Measurements from ENCODE around the gene SLC22A3.
"Not testable (repeated sequence)": the region's sequence is repeated elsewhere in the genome, so short reads cannot be mapped to it uniquely, and the experiment has no call there.

DNA sequence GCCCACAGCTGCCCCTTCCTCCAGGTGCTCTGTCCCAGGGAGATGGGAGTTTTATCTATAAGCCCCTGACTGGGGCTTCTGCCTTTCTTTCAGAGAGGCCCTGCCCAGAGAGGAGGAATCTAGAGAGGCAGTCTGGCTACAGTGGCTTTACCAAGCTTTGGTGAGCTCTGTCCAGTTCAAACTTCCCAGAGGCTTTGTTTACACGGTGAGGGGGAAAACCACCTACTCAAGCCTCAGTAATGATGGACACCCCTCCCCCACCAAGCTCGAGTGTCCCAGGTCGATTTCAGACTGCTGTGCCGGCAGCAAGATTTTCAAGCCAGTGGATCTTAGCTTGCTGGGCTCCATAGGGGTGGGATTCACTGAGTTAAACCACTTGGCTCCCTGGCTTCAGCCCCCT, 25.4 kb downstream of the SLC22A3 start:
- TF ChIP-seq, protein P1, sequence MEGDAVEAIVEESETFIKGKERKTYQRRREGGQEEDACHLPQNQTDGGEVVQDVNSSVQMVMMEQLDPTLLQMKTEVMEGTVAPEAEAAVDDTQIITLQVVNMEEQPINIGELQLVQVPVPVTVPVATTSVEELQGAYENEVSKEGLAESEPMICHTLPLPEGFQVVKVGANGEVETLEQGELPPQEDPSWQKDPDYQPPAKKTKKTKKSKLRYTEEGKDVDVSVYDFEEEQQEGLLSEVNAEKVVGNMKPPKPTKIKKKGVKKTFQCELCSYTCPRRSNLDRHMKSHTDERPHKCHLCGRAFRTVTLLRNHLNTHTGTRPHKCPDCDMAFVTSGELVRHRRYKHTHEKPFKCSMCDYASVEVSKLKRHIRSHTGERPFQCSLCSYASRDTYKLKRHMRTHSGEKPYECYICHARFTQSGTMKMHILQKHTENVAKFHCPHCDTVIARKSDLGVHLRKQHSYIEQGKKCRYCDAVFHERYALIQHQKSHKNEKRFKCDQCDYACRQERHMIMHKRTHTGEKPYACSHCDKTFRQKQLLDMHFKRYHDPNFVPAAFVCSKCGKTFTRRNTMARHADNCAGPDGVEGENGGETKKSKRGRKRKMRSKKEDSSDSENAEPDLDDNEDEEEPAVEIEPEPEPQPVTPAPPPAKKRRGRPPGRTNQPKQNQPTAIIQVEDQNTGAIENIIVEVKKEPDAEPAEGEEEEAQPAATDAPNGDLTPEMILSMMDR (IDR thresholded peaks at IDR 0.05): not testable (repeated sequence)
- not testable (repeated sequence) for TF ChIP-seq POLR2A (IDR thresholded peaks at IDR 0.05)

Data from uterus (tissue), 2 donors.